ENCODE measurements around the gene SESN1.
"Not testable (repeated sequence)": the region's sequence is repeated elsewhere in the genome, so short reads cannot be mapped to it uniquely, and the experiment has no call there.

The SESN1 gene

DNA sequence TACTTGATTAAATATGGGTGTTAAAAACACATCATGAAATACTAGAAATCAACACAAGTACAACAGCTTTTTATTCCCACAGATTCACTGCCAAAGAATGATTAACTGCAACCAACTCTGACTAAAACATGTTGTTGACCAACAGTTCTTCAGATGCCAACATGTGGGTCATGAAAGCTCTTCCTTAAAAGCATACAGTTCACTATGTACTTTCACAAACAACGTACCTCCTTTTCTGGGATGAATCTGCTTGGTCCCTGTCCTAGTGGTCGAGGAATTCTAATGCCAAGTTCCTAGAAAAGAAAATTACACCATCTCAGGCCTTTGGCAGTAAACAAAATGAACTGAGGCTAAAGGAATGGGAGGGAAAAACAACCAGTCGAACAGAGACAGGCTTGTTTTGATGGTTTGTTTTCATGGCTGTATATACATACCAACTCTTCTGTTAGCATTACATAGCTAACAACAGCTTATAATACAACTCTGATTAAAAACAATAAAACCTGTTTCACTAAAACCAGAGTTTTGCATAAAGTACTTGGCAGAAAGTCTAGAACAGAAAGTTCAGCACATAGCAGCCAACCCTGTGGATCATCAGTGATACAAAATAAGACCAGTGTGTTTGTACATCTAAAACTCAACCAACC is 92.5 kb downstream of the SESN1 start:
- DNase-seq (ENCODE audit: low read depth in 1 of 2, low spot score in 1 of 2) = no peak

DNA sequence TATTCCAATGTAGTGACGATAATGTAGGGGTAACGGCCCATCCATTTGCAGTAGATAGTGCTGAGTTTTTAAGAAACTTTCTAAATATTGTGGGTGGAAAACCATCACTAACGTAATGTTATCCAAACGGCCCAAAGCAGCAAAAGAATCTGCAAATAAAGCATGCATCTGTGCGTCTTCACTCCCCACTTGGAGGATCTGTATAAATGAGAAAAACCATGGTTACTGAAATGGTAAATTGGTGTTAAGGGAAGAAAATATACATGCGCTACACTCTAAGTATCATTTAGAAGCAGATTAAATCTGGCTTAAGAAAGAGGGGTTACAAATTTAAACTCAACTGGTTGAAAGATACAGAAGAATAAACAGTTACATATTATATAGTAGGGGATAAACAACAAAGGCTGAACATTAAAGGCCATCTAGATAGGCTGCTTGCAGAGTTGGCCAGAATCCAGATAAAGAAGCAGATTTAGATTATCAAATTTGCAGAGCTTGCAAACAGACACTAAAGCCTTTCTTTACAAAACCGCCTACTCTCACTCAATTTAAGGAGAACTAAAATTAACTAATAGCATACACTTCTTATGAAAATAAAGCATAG is 93.3 kb downstream of the SESN1 start:
- no peak for DNase-seq (ENCODE audit: low read depth in 1 of 2, low spot score in 1 of 2)

DNA sequence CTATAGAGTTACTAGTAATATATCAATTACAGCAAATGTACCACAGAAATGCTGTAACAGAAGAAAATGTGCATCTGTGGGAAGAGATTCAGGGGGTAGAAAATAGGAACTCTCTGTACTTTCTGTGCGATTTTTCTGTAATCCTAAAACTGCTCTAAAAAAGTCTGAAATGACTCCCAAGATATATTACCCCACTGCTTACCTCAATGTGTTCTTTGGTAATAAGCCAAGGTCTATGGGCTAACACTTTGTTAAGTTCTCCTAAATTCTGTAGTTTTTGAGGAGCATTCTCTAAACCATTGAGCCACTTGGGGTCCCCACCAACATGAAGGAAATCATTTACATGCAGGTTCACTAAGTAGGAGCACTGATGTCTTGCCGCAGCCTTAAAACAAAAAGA is 94.4 kb downstream of the SESN1 start:
- no peak for DNase-seq (ENCODE audit: low read depth in 1 of 2, low spot score in 1 of 2)

DNA sequence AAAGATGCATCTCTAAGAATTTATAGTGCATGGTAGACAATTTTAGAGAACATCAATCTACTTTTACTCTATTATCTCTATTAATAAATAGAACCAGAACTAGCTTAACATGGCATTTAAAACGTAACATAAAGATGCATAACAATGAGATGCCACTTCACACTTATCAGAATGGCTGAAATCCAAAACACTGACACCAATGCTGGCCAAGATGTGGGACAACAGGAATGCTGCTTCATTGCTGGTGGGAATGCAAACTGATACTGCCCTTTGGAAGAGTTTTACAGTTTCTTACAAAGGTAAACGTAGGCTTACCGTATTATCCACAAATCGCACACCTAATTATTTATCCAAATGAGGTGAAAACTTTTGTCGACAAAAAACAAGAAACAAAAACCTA is 95.2 kb downstream of the SESN1 start:
- DNase-seq (ENCODE audit: low read depth in 1 of 2, low spot score in 1 of 2) = no peak

DNA sequence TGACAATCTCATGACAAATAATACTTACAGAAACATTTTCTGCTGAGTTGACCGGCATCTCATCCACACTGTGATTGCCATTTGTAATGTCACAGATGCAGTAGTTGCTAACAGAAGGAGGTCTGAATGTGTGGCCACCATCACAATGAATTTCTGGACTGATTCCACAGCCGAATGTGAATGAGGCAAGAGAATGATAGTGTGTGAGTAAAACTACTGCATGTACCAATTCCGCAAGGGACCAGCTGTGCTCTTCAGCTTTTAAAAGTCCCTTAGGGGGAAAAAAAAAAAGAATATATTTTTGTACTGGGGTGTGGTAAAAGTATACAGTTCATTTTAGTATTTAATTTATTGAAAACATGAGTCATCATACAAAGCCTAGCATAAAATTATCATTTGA is 96.2 kb downstream of the SESN1 start:
- no peak for DNase-seq (ENCODE audit: low read depth in 1 of 2, low spot score in 1 of 2)

DNA sequence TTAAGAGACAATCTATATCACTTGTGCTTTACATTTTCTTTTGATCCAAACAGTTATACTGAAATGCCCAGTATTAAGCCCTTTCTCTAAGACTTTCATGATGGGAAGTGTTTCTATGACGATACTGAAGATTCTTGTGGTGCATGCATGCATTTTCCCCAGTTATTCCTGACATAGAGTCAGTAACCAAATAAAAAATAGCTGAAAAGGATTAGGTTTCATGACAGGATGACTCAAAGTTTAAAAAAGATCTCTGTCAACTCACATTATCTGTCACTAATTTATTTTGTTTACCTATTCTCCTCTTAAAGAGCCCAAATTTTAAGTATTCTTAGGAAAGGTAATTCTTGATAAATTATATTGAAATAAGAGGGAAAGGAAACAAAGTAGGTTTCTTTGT is 98.4 kb downstream of the SESN1 start:
- DNase-seq (ENCODE audit: low read depth in 1 of 2, low spot score in 1 of 2) = no peak

DNA sequence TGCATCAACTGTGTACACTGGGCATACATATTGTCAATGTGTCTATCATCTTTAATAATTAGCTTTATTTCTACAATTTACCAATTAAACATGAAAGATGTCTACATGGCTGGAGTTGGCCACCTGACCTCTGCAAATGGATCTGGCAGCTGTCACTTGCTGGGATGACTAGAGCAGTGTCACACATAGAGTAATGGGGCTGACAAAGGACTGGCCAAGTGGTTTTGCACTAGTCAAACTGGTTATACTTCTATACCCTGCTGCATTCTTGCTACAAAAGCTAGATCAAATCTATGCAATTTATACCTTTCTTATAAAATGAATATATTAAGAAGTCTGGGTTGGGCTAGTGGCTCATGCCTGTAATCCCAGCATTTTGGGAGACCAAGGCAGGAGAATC is 99.3 kb downstream of the SESN1 start:
- no peak for DNase-seq (ENCODE audit: low read depth in 1 of 2, low spot score in 1 of 2)

DNA sequence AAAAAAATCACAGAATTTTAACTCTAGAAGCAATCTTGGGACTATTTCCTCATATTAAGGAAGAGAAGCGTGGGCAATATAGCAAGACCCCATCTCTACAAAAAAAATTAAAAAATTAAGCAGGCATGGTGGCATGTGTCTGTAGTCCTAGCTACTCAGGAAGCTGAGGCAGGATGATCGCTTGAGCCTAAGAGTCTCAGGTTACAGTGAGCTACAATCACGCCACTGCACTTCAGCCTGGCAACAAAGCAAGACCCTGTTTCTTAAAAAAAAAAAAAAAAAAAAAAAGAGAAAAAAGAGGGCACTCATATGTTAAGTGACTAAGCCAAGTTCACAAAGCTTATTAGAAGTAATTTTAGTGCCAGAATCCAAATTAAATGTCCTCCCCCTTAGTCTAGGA is 100.8 kb downstream of the SESN1 start:
- DNase-seq (ENCODE audit: low read depth in 1 of 2, low spot score in 1 of 2) = no peak

DNA sequence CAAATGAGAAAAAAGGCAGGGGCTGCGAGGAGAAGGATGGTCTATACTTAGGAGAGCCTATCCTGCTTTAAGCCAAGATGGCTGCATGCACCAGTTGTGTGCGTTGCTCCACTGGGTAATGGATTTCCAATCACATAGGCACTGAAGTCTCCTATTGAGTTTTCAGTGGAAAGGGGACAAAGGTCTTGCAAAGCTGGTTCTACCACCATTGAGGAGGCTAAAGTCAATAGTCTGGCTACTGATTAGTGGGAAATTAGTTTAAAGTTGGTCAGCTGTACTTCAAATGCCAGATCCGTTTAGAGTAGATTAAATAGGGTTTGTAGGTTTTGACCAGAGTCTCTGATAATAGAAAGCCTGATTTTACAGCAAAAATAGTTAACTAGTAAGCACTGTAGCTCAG is 104.9 kb downstream of the SESN1 start:
- no peak for DNase-seq (ENCODE audit: low read depth in 1 of 2, low spot score in 1 of 2)

DNA sequence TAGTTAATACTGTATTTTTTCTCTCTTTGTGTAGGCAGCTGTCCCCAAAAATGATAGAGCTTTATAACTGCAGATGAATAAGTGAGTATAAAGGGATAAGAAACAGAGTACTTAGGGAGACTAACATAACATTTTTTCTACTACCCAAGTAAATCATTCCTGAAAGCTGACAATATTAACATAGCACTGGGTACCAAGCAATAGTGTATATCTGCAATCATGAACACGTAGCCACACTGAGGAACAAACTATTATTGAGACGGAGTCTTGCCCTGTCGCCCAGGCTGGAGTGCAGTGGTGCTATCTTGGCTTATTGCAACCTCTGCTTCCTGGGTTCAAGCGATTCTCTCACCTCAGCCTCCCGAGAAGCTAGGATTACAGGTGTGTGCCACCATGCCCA is 105.9 kb downstream of the SESN1 start:
- no peak for DNase-seq (ENCODE audit: low read depth in 1 of 2, low spot score in 1 of 2)

DNA sequence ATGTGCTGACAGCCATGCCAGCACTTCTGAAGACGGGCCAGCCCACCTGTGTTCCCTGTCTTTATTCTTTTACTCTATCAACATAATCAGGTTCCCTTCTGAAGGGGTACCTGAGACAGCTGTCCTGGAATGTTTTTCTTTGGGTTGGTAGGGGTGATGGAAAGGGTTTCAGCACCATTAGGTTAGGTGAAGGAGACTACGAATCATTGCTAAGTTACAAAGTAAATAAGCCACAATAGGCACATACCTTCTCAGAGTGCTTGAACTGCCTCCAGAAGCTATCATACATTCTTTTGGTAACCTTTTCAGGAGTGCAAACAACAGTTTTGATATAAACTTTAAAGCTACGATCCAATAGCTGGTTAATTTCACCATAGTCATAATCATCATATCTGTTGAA is 106.3 kb downstream of the SESN1 start:
- DNase-seq (ENCODE audit: low read depth in 1 of 2, low spot score in 1 of 2) = no peak

DNA sequence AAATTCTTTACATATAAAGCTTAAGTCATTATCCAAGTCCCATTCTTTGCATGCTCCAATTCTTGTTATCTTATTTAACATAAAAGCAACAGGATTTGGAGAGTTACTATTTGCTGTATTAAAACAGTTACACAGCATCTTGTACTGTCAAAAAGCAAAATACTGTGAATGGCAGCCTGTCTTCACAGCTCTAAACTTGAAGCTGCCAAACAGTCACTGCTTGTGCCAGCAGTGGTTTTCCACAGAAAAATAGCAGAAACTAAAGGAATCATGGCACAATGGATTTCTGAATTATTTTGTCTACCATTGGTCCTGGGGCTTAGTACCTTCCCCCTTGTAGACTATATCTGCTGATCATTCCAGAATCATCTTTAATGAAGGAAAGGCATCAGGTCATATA is 107.5 kb downstream of the SESN1 start:
- no peak for DNase-seq (ENCODE audit: low read depth in 1 of 2, low spot score in 1 of 2)

DNA sequence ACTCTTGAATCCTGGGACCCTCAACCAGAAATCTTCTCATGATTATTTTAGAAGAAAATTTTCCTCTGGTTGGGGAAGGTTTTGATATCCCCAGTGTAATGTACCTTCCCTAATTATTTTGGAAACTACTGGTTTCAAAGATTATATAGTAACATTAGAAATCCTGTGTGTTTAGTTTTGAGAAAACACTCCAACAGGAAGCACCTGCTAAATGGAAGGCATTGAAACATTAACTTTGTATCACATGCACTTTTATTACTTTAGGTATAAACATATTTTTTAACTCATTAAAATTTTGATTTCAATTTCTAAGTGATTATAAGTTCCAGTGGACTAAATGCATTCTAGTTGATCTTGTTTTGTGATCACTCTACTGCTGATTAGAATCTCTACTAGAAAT is 109.3 kb downstream of the SESN1 start:
- no peak for DNase-seq (ENCODE audit: low read depth in 1 of 2, low spot score in 1 of 2)

DNA sequence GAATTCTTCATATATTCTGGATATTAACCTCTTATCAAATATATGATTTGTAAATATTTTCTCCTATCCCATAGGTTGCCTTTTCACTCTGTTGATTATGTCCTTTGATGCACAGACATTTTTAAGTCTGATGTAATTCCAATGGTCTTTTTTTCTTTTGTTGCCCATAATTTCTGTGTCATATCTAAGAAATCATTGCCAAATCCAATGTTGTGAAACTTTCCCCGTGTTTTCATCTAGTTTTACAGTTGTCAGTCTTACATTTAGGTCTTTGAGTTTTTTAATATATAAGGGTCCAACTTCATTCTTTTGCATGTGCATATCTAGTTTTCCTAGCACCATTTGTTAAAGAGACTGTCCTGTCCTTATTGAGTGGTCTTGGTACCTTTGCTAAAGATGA is 111.5 kb downstream of the SESN1 start:
- DNase-seq (ENCODE audit: low read depth in 1 of 2, low spot score in 1 of 2) = no peak

DNA sequence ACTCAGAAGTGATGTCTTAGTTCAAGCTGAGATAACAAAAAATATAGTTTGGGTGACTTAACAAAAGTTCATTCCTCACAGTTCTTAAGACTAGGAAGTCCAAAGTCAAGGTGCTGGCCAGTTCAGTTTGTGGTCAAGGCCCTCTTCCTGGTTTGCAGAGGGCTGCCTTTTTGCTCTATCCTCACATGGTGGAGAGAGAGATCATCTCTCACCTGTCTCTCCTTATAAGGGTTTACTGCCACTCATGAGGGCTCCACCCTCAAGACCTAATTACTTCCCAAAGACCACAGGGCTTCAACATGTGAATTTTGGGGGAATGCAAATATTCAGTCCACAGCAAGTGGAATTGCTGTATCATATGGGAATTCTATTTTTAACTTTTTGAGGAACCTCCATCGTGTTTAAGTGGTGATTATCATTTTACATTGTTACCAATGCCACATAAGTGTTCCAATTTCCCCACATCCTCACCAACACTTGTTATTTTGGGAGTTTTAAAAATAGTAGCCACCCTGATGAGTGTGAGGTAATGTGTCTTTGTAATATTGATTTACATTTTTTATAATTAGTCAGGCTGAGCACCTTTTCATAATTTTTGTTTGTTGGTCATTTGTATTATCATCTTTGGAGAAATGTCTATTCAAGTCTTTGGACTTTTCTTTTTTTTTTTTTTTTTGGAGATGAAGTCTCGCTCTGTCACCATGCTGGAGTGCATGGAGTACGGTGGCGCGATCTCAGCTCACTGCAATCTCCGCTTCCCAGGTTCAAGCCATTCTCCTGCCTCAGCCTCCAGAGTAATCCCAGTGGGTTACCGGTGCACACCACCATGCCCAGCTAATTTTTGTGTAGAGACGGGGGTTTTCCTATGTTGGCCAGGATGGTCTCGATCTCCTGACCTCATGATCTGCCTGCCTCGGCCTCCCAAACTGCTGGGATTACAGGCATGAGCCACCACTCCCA is 112.2 kb downstream of the SESN1 start:
- DNase-seq (ENCODE audit: low read depth in 1 of 2, low spot score in 1 of 2) = no peak

DNA sequence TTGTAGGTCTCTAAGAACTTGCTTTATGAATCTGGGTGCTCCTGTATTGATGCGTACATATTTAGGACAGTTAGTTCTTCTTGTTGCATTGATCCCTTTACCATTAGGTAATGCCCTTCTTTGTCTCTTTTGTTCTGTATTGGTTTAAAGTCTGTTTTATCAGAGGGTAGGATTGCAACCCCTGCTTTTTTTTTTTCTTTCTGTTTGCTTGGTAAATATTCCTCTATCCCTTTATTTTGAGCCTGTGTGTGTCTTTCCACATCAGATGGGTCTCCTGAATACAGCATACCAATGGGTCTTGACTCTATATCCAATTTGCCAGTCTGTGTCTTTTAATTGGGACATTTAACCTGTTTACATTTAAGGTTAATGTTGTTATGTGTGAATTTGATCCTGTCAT is 116.0 kb downstream of the SESN1 start:
- DNase-seq (ENCODE audit: low read depth in 1 of 2, low spot score in 1 of 2) = not testable (repeated sequence)

DNA sequence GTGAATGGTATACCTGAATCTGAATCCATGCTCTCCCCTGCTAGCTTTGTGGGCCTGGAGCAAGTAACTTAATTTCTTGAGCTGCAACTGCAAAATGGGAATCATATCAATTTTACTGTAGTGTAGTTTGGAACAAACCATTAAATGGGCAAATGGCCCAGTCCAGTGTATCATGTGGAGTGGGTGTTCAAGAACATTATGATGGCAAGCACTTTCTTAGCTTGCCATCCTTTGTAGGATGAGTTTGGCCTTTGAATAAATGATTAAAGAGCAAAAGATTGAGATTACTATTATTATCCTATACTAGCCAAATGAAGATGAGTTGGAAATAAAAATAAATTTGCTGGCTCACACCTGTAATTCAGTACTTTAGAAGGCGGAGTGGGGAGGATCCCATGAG is 120.4 kb downstream of the SESN1 start:
- DNase-seq (ENCODE audit: low read depth in 1 of 2, low spot score in 1 of 2) = no peak

DNA sequence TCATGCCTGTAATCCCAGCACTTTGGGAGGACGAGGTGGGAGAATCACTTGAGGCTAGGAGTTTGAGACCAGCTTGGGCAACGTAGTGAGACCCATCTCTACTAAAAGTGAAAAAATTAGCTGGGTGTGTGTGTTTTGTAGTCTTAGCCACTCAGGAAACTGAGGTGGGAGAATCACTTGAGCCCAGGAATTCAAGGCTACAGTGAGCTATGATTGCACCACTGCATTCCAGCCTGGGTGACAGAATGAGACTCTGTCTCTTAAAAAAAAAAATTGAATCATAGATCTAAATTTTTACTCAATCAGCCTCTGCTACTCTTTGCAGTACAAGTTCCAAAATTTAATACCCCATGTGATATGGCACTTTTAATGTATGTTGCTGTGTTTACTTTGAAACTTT is 124.9 kb downstream of the SESN1 start:
- DNase-seq (ENCODE audit: low read depth in 1 of 2, low spot score in 1 of 2) = no peak

DNA sequence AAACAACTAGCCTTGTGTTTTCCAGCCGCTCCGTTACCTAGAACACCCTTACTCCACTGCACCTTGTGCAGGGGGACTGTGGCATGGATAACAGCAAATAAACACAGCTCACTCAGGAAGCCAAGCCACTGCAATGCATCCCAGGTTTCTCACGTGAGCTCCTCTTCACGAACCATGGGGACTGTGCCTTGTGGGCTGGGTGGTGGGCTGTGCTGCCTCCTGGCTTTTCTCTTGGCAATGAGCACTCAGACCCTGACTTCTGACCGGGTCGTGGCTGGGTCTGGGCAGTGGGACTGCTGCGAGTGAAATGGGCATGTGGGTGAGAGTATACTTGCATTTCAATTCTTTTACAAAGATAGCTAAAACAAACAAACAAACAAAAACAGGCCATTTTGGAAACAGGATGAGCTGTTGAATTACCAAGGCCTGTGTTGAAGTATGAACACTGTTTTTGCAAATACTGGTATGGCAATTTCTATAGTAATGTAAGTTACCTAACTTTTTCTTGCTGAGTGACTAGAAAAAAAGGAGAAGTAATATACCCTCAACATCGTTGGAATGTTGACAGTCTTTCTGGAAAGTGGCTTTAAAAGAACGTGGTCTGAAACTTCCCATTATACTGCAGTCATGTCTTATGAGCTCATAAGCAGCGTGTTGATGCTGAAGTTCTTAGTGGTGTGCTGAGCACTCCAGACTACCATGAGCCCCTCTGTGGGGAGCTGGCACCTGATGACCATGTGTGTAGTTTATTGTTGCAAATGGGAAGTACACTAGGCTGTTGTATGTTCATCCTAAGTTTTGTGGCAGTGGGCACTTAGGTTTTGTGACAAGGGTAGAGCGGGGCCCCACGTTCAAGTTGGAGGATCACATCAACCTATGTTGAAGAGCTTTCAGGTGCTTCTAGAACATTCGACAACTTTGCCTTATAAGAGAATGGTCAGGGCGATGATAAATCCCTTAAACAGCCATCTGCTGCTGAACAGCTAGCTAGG is 126.0 kb downstream of the SESN1 start:
- DNase-seq (ENCODE audit: low read depth in 1 of 2, low spot score in 1 of 2) = no peak

DNA sequence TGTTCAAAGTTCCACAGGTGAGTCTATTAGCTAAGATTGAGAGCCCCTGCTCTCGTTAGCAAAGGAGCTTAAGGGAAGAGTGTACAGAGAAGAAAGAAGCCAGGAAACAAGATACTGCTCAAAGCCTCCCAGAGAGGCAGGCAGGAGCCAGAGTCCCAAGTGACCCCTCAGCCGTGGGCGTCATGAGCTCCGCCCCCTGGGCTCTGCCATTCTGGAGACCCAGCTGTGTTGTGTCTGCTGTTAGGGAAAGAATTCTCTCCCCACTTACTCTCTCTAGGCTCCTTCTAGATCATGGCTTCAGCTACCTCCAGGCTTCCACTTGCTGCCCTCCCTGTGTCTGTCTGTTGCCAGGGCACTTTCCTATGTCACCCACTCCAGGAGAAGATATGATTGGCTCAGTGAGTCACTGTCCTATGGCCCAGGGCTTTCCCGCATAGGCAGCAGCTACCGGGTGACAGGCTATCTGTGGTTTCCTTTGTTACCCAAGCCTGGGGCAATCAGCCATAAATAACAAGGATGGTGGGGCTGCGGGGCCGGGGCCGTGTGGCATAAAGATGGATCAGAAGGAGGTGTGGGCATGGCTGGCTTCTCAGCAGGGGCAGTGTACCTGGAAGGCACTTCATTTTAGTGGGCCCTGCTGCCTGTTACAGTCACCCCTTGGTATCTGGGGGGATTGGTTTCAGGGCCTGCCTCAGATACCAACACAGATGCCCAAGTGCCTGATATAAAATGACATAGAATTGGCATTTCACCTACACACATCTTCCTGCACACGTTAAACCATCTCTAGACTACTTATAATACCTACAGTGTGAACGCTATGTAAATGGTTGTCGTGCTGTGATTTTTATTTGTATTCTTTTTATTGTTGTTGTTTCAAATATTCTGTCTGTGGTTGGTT is 127.5 kb downstream of the SESN1 start:
- DNase-seq (ENCODE audit: low read depth in 1 of 2, low spot score in 1 of 2) = no peak
